LNCAP (cell line): ENCODE results near the gene BMS1.

Experiments
- CTCF ChIP-seq: fragments of 450-650 bp; IDR thresholded peaks from 2 replicates; pipeline ENCODE4 v1.5.1; 2017; ENCODE audit warnings: mild to moderate bottlenecking

BMS1 gene

GRCh38 chr10:42868530-42868929 is 85.9 kb downstream of the BMS1 start:
- no peak for TF ChIP-seq CTCF

GRCh38 chr10:42869977-42870350 is 87.4 kb downstream of the BMS1 start:
- TF ChIP-seq CTCF = no peak

- TF ChIP-seq CTCF = no peak
These were observed 89.2 kb downstream of the BMS1 start for GRCh38 chr10:42871823-42872222.

GRCh38 chr10:42872865-42873435 is 90.4 kb downstream of the BMS1 start:
- no peak for TF ChIP-seq CTCF

GRCh38 chr10:42874713-42875387 is 92.3 kb downstream of the BMS1 start:
- TF ChIP-seq CTCF = no peak

GRCh38 chr10:42875388-42875755 is 92.8 kb downstream of the BMS1 start:
- no peak for TF ChIP-seq CTCF

- TF ChIP-seq CTCF = no peak
These were observed 93.3 kb downstream of the BMS1 start for GRCh38 chr10:42875798-42876341.
